ENCODE measurements around the gene LHX2.

LHX2 gene

GRCh38 chr9:124068251-124068650 lies 56.7 kb downstream of the LHX2 start:
- no peak for DNase-seq

DNA sequence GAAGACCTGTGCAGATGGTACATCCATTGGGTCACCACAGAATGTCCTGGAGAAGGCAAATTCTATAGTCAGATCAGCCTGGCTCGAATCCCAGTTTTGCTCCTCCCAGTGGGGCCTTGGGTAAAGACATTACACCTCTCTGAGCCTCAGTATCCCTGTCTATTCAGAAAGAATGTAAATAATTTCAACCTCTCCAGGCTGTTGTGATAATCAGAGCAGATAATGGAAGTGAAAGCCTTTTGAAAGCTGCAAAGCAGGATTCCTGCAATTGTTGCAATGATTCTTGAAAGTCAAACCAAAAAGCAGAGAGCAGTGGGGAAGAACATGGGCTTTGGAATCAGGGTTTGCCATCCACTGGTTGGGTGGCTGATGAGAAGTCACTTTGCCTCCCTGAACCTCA lies 63.2 kb downstream of the LHX2 start:
- no peak for DNase-seq

DNA sequence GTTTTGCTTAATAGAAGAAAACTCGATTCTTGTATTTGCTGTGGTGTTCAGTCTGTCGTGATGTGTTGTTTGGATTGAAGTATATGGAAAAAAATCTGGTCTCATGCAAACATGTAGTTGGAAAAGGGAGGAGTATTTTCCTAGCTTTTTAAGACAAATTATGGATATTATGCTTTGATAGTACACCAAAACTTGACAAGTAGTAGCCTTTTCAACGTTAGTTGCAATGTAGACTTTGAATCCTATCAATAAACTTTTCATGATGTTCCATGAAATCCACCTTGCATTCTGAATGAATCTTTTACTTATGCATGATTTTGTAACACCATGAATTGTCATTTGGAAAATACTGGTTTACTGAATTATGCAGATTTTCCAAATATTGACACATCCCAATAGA lies 64.2 kb downstream of the LHX2 start:
- DNase-seq: no peak

DNA sequence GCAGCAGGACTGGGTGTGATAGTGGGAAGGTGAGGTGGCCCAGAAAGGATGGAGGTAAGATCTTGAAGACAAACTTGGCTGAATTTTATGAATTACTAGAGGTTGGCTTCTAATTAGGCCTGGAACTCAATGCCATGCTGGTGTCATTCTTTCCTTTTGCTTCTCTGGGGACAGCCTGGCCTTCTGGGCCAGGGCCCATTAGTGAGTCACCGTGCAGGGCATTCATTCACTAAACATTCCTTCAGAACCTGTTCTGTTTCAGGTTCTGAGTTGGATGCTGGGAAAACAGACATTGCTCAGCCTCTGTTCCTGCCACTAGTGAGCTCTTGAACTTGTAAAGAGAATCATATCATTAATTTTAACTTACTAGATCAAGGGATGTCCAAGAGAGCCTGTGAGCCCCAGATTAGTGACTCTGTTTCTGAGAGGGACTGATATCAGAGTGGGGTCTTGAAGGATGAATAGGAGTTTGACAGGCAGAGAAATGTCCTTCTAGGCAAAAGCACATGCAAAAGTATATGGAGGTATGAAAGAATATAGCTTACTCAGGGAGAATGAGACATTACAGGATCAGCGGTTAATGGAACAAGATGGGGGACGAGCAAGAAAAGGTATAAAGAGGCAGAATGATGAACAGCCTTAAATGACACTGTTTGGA lies 66.5 kb downstream of the LHX2 start:
- DNase-seq: no peak

DNA sequence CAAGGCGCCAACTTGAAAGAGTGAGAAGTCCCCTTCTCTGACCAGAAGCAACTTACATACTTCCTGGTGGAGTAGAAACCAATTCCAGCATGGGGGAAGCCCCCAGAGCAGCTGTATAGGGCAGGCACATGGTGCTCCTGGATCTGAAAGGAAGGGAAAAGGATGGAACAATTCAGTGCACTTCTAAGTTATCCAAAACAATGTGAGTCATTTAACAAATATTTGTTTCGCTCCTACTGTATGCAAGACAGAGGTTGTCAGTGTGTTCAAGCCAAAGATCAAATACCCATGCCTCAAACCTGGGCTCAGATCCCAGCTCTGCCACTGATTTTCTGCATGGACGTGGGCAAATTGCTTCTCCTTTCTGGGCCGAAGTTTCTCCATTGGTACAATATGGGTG lies 67.1 kb downstream of the LHX2 start:
- no peak for DNase-seq

- DNase-seq: no peak
These were observed 67.8 kb downstream of the LHX2 start for GRCh38 chr9:124079176-124079925.

- DNase-seq: no peak
These were observed 71.1 kb downstream of the LHX2 start for GRCh38 chr9:124082622-124083021.

Measured in CD4-positive, alpha-beta T cell treated with Interleukin-12 subunit alpha and Interleukin-12 subunit beta, for 1 hour (primary cell).